ENCODE data around the gene PDGFD.

GRCh38 chr11:103994094-103994493, 169.9 kb downstream of the PDGFD start:
- no peak for TF ChIP-seq NFRKB (IDR thresholded peaks at IDR 0.05)
- TF ChIP-seq FOXM1 (IDR thresholded peaks at IDR 0.05; ENCODE audit: borderline replicate concordance) = no peak
